22Rv1 (cell line): Measurements from ENCODE around the gene UBE3C.

Experiments
- CTCF ChIP-seq: fragments of 450-650 bp; IDR thresholded peaks from 2 replicates; pipeline ENCODE4 v1.5.1; 2017; ENCODE audit warnings: mild to moderate bottlenecking
- ZFX ChIP-seq: fragments of 450-650 bp; IDR thresholded peaks from 2 replicates; pipeline ENCODE4 v1.6.1; 2017; ENCODE audit warnings: antibody characterized with exemption, borderline replicate concordance

- TF ChIP-seq CTCF (no peak), ZFX (no peak)
Measured at GRCh38 chr7:157263156-157263555, 124.4 kb downstream of the UBE3C start.
